HepG2 (cell line): ENCODE results near the gene PRUNE1. TPM values are rescaled to one million over a fixed set of nuclear protein-coding genes. Genes with fewer than 3 reads are reported as not detected.

Experiments used
- AFF4 ChIP-seq: sonication (generic); formaldehyde crosslinking; IDR thresholded peaks from 2 replicates; pipeline ENCODE4 v1.4.0; 2020; ENCODE audit warnings: missing genetic modification reagents
- BCL3 ChIP-seq: sonication (generic); formaldehyde crosslinking; IDR thresholded peaks from 2 replicates; pipeline ENCODE4 v1.5.1; 2020; ENCODE audit warnings: mild to moderate bottlenecking, missing genetic modification reagents, moderate library complexity
- BRF2 ChIP-seq: sonication (generic); formaldehyde crosslinking; IDR thresholded peaks from 2 replicates; pipeline ENCODE4 v1.8.1; 2022; ENCODE audit warnings: mild to moderate bottlenecking, missing genetic modification reagents
- CEBPB ChIP-seq: IDR thresholded peaks from 2 replicates; pipeline ENCODE4 v1.6.1; 2011; ENCODE audit warnings: low read depth, low read length, improper control_type of control experiment, borderline replicate concordance
- CEBPZ ChIP-seq: IDR thresholded peaks from 2 replicates; pipeline ENCODE4 v1.6.1; 2012; ENCODE audit warnings: low read length, improper control_type of control experiment
- HNRNPH1 ChIP-seq: fragments of 200-400 bp; formaldehyde crosslinking; optimal IDR thresholded peaks from 2 replicates; pipeline ENCODE3; 2017; ENCODE audit warnings: mild to moderate bottlenecking, low read depth, low read length
- KDM2A ChIP-seq: sonication (generic); formaldehyde crosslinking; IDR thresholded peaks from 2 replicates; pipeline ENCODE4 v1.4.0; 2020; ENCODE audit warnings: low read depth, missing genetic modification reagents, borderline replicate concordance
- RBM39 ChIP-seq: fragments of 200-400 bp; formaldehyde crosslinking; IDR thresholded peaks from one replicate; pipeline ENCODE4 v1.6.1; 2018; ENCODE audit warnings: antibody characterized with exemption, mild to moderate bottlenecking, low read depth, low read length; ENCODE audit not compliant: poor library complexity, severe bottlenecking
- SKIL ChIP-seq: sonication (generic); formaldehyde crosslinking; IDR thresholded peaks from 2 replicates; pipeline ENCODE4 v1.8.0; 2022; ENCODE audit warnings: missing genetic modification reagents, mild to moderate bottlenecking, moderate library complexity, borderline replicate concordance
- SOX13 ChIP-seq, 3 experiments: fragments of 450-650 bp in 1 of 3; sonication (generic) in 1 of 3; formaldehyde crosslinking in 1 of 3; IDR thresholded peaks in 2 of 3; conservative IDR thresholded peaks in 1 of 3; 2 replicates each; pipeline versions ENCODE4 v1.5.0 to v1.6.1; 2016 to 2020; ENCODE audit warnings: antibody characterized with exemption in 1 of 3, mild to moderate bottlenecking in 1 of 3, missing compliant biosample characterization in 1 of 3, missing genetic modification reagents in 1 of 3, moderate library complexity in 1 of 3
- ZNF20 ChIP-seq: sonication (generic); formaldehyde crosslinking; IDR thresholded peaks from 2 replicates; pipeline ENCODE4 v1.4.0; 2020; ENCODE audit warnings: mild to moderate bottlenecking, moderate library complexity, missing genetic modification reagents
- ZNF615 ChIP-seq: sonication (generic); formaldehyde crosslinking; IDR thresholded peaks from 2 replicates; pipeline ENCODE4 v1.5.0; 2020; ENCODE audit warnings: mild to moderate bottlenecking, missing genetic modification reagents, borderline replicate concordance
- polyA plus RNA-seq, 8 experiments: library from polyadenylated mRNA; depleted of rRNA in 3 of 8; stranded (reverse) in 7 of 8; unstranded in 1 of 8; fragments of >200 nt; fragmentation: Illumina TruSeq in 4 of 8; extraction: Trizol in 4 of 8; gene quantifications; 2 replicates each; pipeline versions ENCODE4 v1.2.1 to v1.2.3, GENCODE V29; 2011 to 2016; ENCODE audit warnings: low read depth in 4 of 8, missing spikeins in 1 of 8, mixed read lengths in 1 of 8; ENCODE audit not compliant: insufficient read depth in 1 of 8
- total RNA-seq, 5 experiments: library from RNA; depleted of rRNA; stranded (reverse); fragments of >200 nt; fragmentation: Illumina TruSeq; extraction: Trizol; gene quantifications; 2 replicates each; pipeline ENCODE4 v1.2.3, GENCODE V29; 2016; ENCODE audit warnings: low read depth in 1 of 5

The PRUNE1 gene
- total and polyA plus RNA-seq, 2 of the 13 experiments (the other 11 are each of a cell fraction or from before 2014, with no cell fraction given): 19.0 to 31.9 TPM

- no peak for TF ChIP-seq CEBPZ
- TF ChIP-seq HNRNPH1: no peak
- no peak for TF ChIP-seq ZNF615
- no peak for TF ChIP-seq SOX13 (IDR thresholded peaks at IDR 0.05)
- TF ChIP-seq SOX13 (CRISPR knock-in tag; conservative IDR thresholded peaks at IDR 0.05 in 1 of 2, IDR thresholded peaks at IDR 0.05 in 1 of 2): peak in 1 of 2 experiments; percentile 66; a peak in 2 of 4 replicates
- TF ChIP-seq ZNF20 (CRISPR knock-in tag): no peak
- TF ChIP-seq RBM39: peak; percentile 32
- no peak for TF ChIP-seq BRF2 (CRISPR knock-in tag)
- TF ChIP-seq SKIL: peak; percentile 99
- TF ChIP-seq BCL3 (CRISPR knock-in tag): no peak; the same call in 1 of the 2 replicates
- peak; percentile 94 for TF ChIP-seq KDM2A (CRISPR knock-in tag)
- TF ChIP-seq CEBPB: peak; percentile 95
- no peak for TF ChIP-seq AFF4 (CRISPR knock-in tag)
Observed at GRCh38 chr1:151059109-151060006, 51.1 kb downstream of the PRUNE1 start, which contains the start of gene CDC42SE1 (continued).
